Gastrocnemius medialis (tissue), 4 donors: ENCODE data around the gene C20orf96. TPM values are rescaled to one million over a fixed set of nuclear protein-coding genes. Genes with fewer than 3 reads are reported as not detected.
"Not testable (repeated sequence)": the region's sequence is repeated elsewhere in the genome, so short reads cannot be mapped to it uniquely, and the experiment has no call there.

Source experiments
- ATAC-seq, 2 donors: fragments of 150-250 bp; one replicate each; pipeline ENCODE4 v1.9.1; 2016
- DNase-seq, 2 donors: peaks; one replicate each; pipeline ENCODE4 v3.0.0-alpha.2; 2019
- H3K27ac ChIP-seq, 4 donors: fragments of 200-600 bp; sonication (generic); 1 replicate in 1 of 4; 2 replicates in 3 of 4; pipeline ENCODE4 v1.5.1; 2016 to 2018; ENCODE audit warnings: mild to moderate bottlenecking in 2 of 4, moderate library complexity in 1 of 4
- H3K27me3 ChIP-seq, 3 donors: fragments of 200-600 bp; sonication (generic) in 2 of 3; 1 replicate in 1 of 3; 2 replicates in 2 of 3; pipeline versions ENCODE4 v1.5.1 to v1.6.0; 2016 to 2019; ENCODE audit warnings: mild to moderate bottlenecking in 1 of 3, moderate library complexity in 1 of 3
- H3K36me3 ChIP-seq, 2 donors: fragments of 200-600 bp; sonication (generic) in 1 of 2; one replicate each; pipeline ENCODE4 v1.5.1; 2017 to 2018
- H3K4me1 ChIP-seq, 2 donors: fragments of 200-600 bp; sonication (generic) in 1 of 2; one replicate each; pipeline ENCODE4 v1.5.1; 2016 to 2017; ENCODE audit warnings: mild to moderate bottlenecking in 2 of 2
- H3K4me3 ChIP-seq, 4 donors: fragments of 200-600 bp; sonication (generic) in 3 of 4; 1 replicate in 1 of 4; 2 replicates in 3 of 4; pipeline ENCODE4 v1.5.1; 2016 to 2019; ENCODE audit warnings: mild to moderate bottlenecking in 2 of 4
- H3K9me3 ChIP-seq, 3 donors: fragments of 200-600 bp; sonication (generic) in 2 of 3; 1 replicate in 1 of 3; 2 replicates in 2 of 3; pipeline ENCODE4 v1.5.1; 2016 to 2019
- POLR2A ChIP-seq, 2 donors: fragments of 450-650 bp; IDR thresholded peaks; one replicate each; pipeline ENCODE4 v1.6.1; 2017; ENCODE audit warnings: antibody characterized with exemption in 2 of 2, mild to moderate bottlenecking in 2 of 2, moderate library complexity in 2 of 2
- in situ Hi-C, 4 donors: fragments of 200-750 bp; cut with MboI; loops; one replicate each; pipeline versions ENCODE4 v1.15.0 to v1.8.0; 2017; ENCODE audit warnings: low sequenced_read_pairs in 4 of 4
- intact Hi-C: fragments of 100-400 bp; cut with DNase I; formaldehyde crosslinking; loops from one replicate; pipeline ENCODE4 v1.15.1; 2023; ENCODE audit warnings: low total_unique reads
- total RNA-seq, 4 donors: library from RNA; depleted of rRNA; stranded (reverse); fragments of >200 nt; gene quantifications; one replicate each; pipeline versions ENCODE4 v1.1.0 to v1.2.3, GENCODE V29; 2016
- TF ChIP-seq, protein P1 (sequence below), 5 experiments: fragments of 450-650 bp in 3 of 5; fragments of 200-600 bp in 2 of 5; sonication (generic) in 2 of 5; IDR thresholded peaks in 4 of 5; conservative IDR thresholded peaks in 1 of 5; 1 replicate in 4 of 5; 2 replicates in 1 of 5; pipeline ENCODE4 v1.5.1; 2016 to 2019; ENCODE audit warnings: antibody characterized with exemption in 5 of 5, mild to moderate bottlenecking in 3 of 5, moderate library complexity in 3 of 5

Gene C20orf96
- total RNA-seq, 4 donors from 2014 or later = 0.19 to 1.5 (median 0.58) TPM; not detected in 1

DNA sequence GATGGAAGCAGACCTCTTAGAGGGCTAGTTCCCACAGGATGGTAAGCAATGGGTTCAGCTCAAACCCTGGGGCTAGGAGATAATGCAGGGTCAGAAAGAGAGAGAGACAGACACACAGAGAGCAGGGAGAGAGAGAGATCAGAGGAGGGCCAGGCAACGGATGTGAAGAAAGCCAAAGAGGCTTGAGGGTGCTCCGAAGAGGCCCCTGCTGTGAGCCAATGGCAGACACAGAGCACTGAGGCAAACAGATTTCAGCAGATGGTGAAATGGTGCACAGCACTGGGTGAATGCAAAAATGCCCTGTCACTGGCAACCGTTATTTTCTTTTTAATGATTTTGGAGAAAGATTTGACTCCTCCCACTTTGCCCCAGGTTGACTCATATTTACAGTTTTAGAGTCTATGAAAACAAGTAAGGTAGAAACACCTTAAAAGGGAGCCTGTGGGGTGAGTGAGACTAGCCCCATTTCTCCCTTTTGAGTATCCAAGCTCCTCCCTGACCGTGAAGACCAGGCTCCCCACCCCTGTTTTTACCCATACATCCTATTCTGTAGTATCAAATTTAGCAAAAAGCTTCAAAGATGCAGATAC lies 32.2 kb downstream of the C20orf96 start:
- Histone ChIP-seq H3K9me3 (no peaks in the 10 kb centered on the region), H3K27me3 (no peaks in the 10 kb centered on the region), H3K4me3 (no peak overlapping the region), H3K27ac (no peak overlapping the region), H3K36me3 (no peaks in the 10 kb centered on the region), H3K4me1 (no peaks in the 10 kb centered on the region)
- in situ Hi-C loops (no loop called here), intact Hi-C loops (no loop called here)
- DNase-seq = no peak
- ATAC-seq = no peak
- TF ChIP-seq POLR2A (IDR thresholded peaks at IDR 0.05) = no peak
- TF ChIP-seq, protein P1, sequence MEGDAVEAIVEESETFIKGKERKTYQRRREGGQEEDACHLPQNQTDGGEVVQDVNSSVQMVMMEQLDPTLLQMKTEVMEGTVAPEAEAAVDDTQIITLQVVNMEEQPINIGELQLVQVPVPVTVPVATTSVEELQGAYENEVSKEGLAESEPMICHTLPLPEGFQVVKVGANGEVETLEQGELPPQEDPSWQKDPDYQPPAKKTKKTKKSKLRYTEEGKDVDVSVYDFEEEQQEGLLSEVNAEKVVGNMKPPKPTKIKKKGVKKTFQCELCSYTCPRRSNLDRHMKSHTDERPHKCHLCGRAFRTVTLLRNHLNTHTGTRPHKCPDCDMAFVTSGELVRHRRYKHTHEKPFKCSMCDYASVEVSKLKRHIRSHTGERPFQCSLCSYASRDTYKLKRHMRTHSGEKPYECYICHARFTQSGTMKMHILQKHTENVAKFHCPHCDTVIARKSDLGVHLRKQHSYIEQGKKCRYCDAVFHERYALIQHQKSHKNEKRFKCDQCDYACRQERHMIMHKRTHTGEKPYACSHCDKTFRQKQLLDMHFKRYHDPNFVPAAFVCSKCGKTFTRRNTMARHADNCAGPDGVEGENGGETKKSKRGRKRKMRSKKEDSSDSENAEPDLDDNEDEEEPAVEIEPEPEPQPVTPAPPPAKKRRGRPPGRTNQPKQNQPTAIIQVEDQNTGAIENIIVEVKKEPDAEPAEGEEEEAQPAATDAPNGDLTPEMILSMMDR (IDR thresholded peaks at IDR 0.05 in 4 of 5, conservative IDR thresholded peaks at IDR 0.05 in 1 of 5) = no peak

DNA sequence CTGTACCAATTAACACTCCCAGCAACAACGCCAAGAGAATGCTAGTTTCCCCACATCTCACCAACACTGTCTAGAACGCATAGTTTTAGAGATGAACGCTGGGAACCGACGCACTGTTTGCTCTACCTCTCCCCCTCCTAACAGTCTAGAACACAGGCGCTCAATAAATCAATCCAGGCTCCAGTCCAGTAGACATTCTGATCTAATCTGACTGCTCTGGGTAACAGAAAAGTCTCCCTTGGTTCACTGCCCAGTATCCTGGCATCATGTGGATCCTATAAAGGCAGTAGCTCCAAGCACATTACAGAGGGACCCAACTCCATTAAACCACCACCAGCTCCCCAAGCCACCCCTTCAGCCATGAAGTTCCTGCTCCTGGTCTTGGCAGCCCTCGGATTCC lies 33.1 kb downstream of the C20orf96 start, which contains the start of gene DEFB132:
Gene DEFB132 (plus strand): TSS at position 306 of the 400 bp plus-strand sequence. CDS start 55 bp downstream, at position 361.
- Histone ChIP-seq H3K36me3 (no peaks in the 10 kb centered on the region), H3K27ac (no peak within 1 kb of the TSS), H3K9me3 (no peaks in the 10 kb centered on the region), H3K4me1 (no peaks in the 10 kb centered on the region), H3K4me3 (no peak within 1 kb of the TSS), H3K27me3 (no peaks in the 10 kb centered on the region)
- in situ Hi-C loops = no loop called here
- no peak for DNase-seq
- intact Hi-C loops = no loop called here
- TF ChIP-seq, protein P1 (IDR thresholded peaks at IDR 0.05 in 4 of 5, conservative IDR thresholded peaks at IDR 0.05 in 1 of 5) = no peak
- TF ChIP-seq POLR2A (IDR thresholded peaks at IDR 0.05) = no peak
- ATAC-seq = no peak

DNA sequence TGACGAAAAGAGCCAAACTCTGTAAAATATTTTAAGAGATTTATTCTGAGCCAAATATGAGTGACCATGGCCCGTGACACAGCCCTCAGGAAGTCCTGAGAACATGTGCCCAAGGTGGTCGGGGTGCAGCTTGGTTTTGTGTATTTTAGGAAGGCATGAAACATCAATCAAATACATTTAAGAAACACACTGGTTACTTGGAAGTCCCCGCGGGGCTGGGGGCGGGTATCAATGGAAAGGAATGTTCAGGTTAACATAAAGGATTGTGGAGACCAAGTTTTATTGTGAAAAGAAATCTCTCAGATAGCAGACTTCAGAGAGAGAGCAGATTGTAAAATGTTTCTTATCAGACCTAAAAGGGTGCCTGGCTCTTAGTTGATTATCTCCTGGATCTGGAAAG lies 37.1 kb downstream of the C20orf96 start:
- intact Hi-C loops, DNase-seq, in situ Hi-C loops, H3K27ac ChIP-seq, H3K4me3 ChIP-seq, H3K4me1 ChIP-seq, H3K36me3 ChIP-seq, H3K27me3 ChIP-seq, ATAC-seq, H3K9me3 ChIP-seq: not testable (repeated sequence)

DNA sequence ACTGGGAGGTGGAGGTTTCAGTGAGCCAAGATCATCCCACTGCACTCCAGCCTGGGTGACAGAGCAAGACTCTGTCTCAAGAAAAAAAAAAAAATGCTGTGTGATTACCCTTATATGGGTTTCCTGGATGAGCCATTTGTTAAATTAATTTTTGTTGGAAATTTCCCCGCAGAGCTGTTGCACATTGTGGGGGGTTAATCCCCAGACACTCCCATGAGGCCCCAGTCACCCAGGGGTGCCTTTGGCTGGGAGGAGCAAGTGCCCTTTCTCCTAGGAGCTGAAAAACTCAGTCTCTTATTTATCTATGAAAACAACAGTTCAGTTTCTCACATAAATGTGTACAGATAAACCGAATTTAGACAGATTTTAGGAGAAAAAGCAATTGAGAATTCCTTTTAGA lies 37.7 kb downstream of the C20orf96 start:
- Histone ChIP-seq H3K36me3 (no peaks in the 10 kb centered on the region), H3K4me1 (no peaks in the 10 kb centered on the region), H3K27me3 (peaks cover 0 to 5% (median 0%) of the 10 kb centered on the region in 3 donors), H3K9me3 (no peaks in the 10 kb centered on the region), H3K27ac (no peak overlapping the region), H3K4me3 (no peak overlapping the region)
- intact Hi-C loops = no loop called here
- in situ Hi-C loops = no loop called here
- no peak for TF ChIP-seq POLR2A (IDR thresholded peaks at IDR 0.05)
- TF ChIP-seq, protein P1 (IDR thresholded peaks at IDR 0.05 in 4 of 5, conservative IDR thresholded peaks at IDR 0.05 in 1 of 5) = no peak
- no peak for DNase-seq
- ATAC-seq = no peak

DNA sequence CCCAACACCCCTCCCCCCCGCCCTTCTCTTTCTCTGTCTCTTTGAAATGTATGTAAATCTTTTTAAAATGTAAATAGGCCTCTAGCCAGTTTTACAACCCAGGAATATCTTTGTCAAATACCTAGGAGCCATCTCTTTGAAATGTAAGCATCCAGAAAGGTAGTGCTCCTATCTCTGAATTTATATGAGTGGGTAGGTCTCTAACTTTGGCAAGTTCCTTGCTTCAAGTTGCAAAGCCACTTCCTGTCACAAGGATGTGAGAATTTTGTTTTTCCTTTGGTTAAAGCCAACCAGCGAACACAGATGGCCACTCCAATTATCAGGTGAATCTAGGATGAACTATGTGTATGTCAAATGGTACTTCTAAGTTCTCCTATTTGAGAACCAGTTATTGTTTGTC lies 39.2 kb downstream of the C20orf96 start:
- H3K9me3 ChIP-seq = no peaks in the 10 kb centered on the region
- H3K36me3 ChIP-seq = no peaks in the 10 kb centered on the region
- DNase-seq = no peak
- TF ChIP-seq, protein P1 (IDR thresholded peaks at IDR 0.05 in 4 of 5, conservative IDR thresholded peaks at IDR 0.05 in 1 of 5) = no peak
- no peak for TF ChIP-seq POLR2A (IDR thresholded peaks at IDR 0.05)
- H3K27ac ChIP-seq = no peak overlapping the region
- in situ Hi-C loops = no loop called here
- no peak for ATAC-seq
- no peaks in the 10 kb centered on the region for H3K4me1 ChIP-seq
- intact Hi-C loops = no loop called here
- H3K4me3 ChIP-seq = no peak overlapping the region
- peaks cover 0 to 5% (median 0%) of the 10 kb centered on the region in 3 donors for H3K27me3 ChIP-seq
